SK-N-SH treated with all-trans-retinoic acid at 6 μM for 48 hours (cell line): Measurements from ENCODE around the gene APCDD1L.

ENCODE experiments used
- ATAC-seq: fragments of 200-7000 bp; cut with Tn5 transposase; 3 replicates; pipeline ENCODE4 v1.9.1; 2020; ENCODE audit warnings: mild to moderate bottlenecking, moderate library complexity
- ARNTL ChIP-seq: fragments of 450-650 bp; formaldehyde crosslinking; IDR thresholded peaks from 2 replicates; pipeline ENCODE4 v1.5.0; 2020; ENCODE audit warnings: low read depth, mild to moderate bottlenecking, moderate library complexity, borderline replicate concordance
- BACH2 ChIP-seq: fragments of 250-450 bp; sonication (Bioruptor Pico); IDR thresholded peaks from 2 replicates; pipeline ENCODE4 v1.9.0; 2021; ENCODE audit warnings: mild to moderate bottlenecking, borderline replicate concordance
- CREB5 ChIP-seq: fragments of 250-450 bp; sonication (Bioruptor Pico); IDR thresholded peaks from 2 replicates; pipeline ENCODE4 v1.5.1; 2020; ENCODE audit warnings: low read depth, mild to moderate bottlenecking, moderate library complexity
- CSDC2 ChIP-seq: fragments of 250-450 bp; sonication (Bioruptor Pico); IDR thresholded peaks from 2 replicates; pipeline ENCODE4 v1.5.0; 2020; ENCODE audit warnings: mild to moderate bottlenecking, moderate library complexity
- CSRNP3 ChIP-seq: fragments of 250-450 bp; sonication (Bioruptor Pico); IDR thresholded peaks from 2 replicates; pipeline ENCODE4 v1.5.1; 2021; ENCODE audit warnings: mild to moderate bottlenecking, moderate library complexity
- ESRRG ChIP-seq: fragments of 250-450 bp; sonication (Bioruptor Pico); IDR thresholded peaks from 2 replicates; pipeline ENCODE4 v1.6.1; 2021; ENCODE audit warnings: mild to moderate bottlenecking
- GLIS3 ChIP-seq: fragments of 250-450 bp; sonication (Bioruptor Pico); IDR thresholded peaks from 2 replicates; pipeline ENCODE4 v1.5.0; 2020; ENCODE audit warnings: mild to moderate bottlenecking, moderate library complexity
- ISL1 ChIP-seq: fragments of 250-450 bp; sonication (Bioruptor Pico); IDR thresholded peaks from 2 replicates; pipeline ENCODE4 v2.1.2; 2022; ENCODE audit warnings: mild to moderate bottlenecking, moderate library complexity
- OSR1 ChIP-seq: fragments of 250-450 bp; sonication (Bioruptor Pico); IDR thresholded peaks from 2 replicates; pipeline ENCODE4 v1.8.0; 2022; ENCODE audit warnings: moderate library complexity, mild to moderate bottlenecking, inconsistent platforms
- PATZ1 ChIP-seq: fragments of 250-450 bp; sonication (Bioruptor Pico); IDR thresholded peaks from 2 replicates; pipeline ENCODE4 v1.8.0; 2020; ENCODE audit warnings: mild to moderate bottlenecking, moderate library complexity, borderline replicate concordance
- POU6F1 ChIP-seq: fragments of 250-450 bp; sonication (Bioruptor Pico); IDR thresholded peaks from 2 replicates; pipeline ENCODE4 v1.8.0; 2021; ENCODE audit warnings: low read depth, mild to moderate bottlenecking, moderate library complexity, borderline replicate concordance
- PPARA ChIP-seq: fragments of 250-450 bp; sonication (Bioruptor Pico); IDR thresholded peaks from 2 replicates; pipeline ENCODE4 v1.5.0; 2020; ENCODE audit warnings: mild to moderate bottlenecking, borderline replicate concordance
- RARB ChIP-seq: fragments of 250-450 bp; sonication (Bioruptor Pico); IDR thresholded peaks from 2 replicates; pipeline ENCODE4 v1.8.0; 2021; ENCODE audit warnings: mild to moderate bottlenecking, moderate library complexity
- SNAI2 ChIP-seq: fragments of 250-450 bp; sonication (Bioruptor Pico); IDR thresholded peaks from 2 replicates; pipeline ENCODE4 v1.5.0; 2020; ENCODE audit warnings: mild to moderate bottlenecking, moderate library complexity
- TOX ChIP-seq: fragments of 250-450 bp; sonication (Bioruptor Pico); IDR thresholded peaks from 2 replicates; pipeline ENCODE4 v1.8.0; 2021; ENCODE audit warnings: mild to moderate bottlenecking, moderate library complexity, borderline replicate concordance
- ZC3H10 ChIP-seq: fragments of 250-450 bp; sonication (Bioruptor Pico); IDR thresholded peaks from 2 replicates; pipeline ENCODE4 v1.5.1; 2021; ENCODE audit warnings: mild to moderate bottlenecking, moderate library complexity
- ZFP30 ChIP-seq: fragments of 450-650 bp; formaldehyde crosslinking; IDR thresholded peaks from 2 replicates; pipeline ENCODE4 v1.5.0; 2022; ENCODE audit warnings: mild to moderate bottlenecking, moderate library complexity
- ZNF70 ChIP-seq: fragments of 450-650 bp; formaldehyde crosslinking; IDR thresholded peaks from 2 replicates; pipeline ENCODE4 v1.5.0; 2020; ENCODE audit warnings: mild to moderate bottlenecking, moderate library complexity
- ZNF8 ChIP-seq: fragments of 450-650 bp; formaldehyde crosslinking; IDR thresholded peaks from 2 replicates; pipeline ENCODE4 v1.5.0; 2020; ENCODE audit warnings: mild to moderate bottlenecking, moderate library complexity

APCDD1L gene

GRCh38 chr20:58433759-58434158 lies 81.4 kb downstream of the APCDD1L start:
- TF ChIP-seq CREB5 (no peak), ZNF70 (CRISPR knock-in tag) (no peak), TOX (CRISPR knock-in tag) (no peak), OSR1 (no peak), PPARA (CRISPR knock-in tag) (no peak), POU6F1 (CRISPR knock-in tag) (no peak), PATZ1 (no peak), BACH2 (CRISPR knock-in tag) (no peak), ISL1 (CRISPR knock-in tag) (no peak), CSDC2 (CRISPR knock-in tag) (no peak), CSRNP3 (CRISPR knock-in tag) (no peak)
- peak; percentile 91 for ATAC-seq

- TF ChIP-seq CREB5 (no peak), SNAI2 (CRISPR knock-in tag) (no peak), BACH2 (CRISPR knock-in tag) (no peak), RARB (CRISPR knock-in tag) (no peak), CSRNP3 (CRISPR knock-in tag) (no peak), PATZ1 (no peak), ZNF8 (CRISPR knock-in tag) (no peak), TOX (CRISPR knock-in tag) (no peak), ARNTL (CRISPR knock-in tag) (no peak), GLIS3 (no peak), ZC3H10 (CRISPR knock-in tag) (no peak), ESRRG (no peak), OSR1 (no peak), ZFP30 (CRISPR knock-in tag) (no peak), ZNF70 (CRISPR knock-in tag) (no peak), CSDC2 (CRISPR knock-in tag) (no peak)
- no peak for ATAC-seq
Observed at GRCh38 chr20:58433029-58433647, 82.1 kb downstream of the APCDD1L start.
